OCI-M2 (cell line): ENCODE measurements around the gene MICAL2.
A peak's percentile ranks its signal among the peaks of the same experiment; 100 is the strongest.

Experiments used
- DNase-seq: peaks from one replicate; lab custom pipeline; 2025; ENCODE audit not compliant: unreplicated experiment; lab: John Stamatoyannopoulos, UW

Gene MICAL2

DNA sequence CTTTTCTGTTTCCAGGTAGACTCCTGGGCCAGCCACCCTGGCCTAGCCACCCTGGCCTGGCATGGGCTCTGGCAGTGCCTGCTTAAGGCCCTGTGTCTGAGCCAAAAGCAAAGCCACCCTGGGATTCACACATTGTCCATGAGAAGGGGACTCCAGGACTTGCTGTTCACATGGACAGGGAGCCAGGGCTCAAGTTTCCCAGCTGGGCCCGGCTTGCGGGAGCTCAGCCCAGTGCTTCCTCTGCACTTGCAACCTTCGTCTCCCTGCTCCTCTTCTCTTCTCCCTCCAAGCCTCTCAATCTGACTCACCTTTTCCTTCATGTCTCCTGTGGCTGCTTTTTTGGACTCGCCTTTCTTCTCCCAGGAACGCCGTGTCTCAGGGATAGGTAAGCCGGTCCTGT is 130.3 kb downstream of the MICAL2 start:
- no peak for DNase-seq

DNA sequence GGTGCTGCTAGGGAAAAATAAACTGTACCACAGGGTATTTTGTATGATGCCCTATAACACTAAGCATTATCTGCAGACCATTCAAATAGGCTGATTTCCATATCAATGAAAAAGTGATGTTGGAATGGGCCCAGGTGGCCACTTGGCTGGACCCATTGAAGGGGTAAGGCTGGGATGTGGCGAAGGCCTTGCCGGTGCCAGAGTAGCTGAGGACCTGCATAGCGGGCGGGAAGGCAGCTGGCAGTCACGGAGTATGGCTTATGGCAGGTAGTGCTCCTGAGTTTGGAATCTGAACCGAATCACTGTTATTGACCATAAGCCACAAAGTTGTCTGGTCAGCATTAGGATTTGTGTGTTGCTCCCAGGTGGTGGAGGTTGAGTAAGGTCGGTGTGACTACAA is 131.0 kb downstream of the MICAL2 start:
- DNase-seq = no peak

DNA sequence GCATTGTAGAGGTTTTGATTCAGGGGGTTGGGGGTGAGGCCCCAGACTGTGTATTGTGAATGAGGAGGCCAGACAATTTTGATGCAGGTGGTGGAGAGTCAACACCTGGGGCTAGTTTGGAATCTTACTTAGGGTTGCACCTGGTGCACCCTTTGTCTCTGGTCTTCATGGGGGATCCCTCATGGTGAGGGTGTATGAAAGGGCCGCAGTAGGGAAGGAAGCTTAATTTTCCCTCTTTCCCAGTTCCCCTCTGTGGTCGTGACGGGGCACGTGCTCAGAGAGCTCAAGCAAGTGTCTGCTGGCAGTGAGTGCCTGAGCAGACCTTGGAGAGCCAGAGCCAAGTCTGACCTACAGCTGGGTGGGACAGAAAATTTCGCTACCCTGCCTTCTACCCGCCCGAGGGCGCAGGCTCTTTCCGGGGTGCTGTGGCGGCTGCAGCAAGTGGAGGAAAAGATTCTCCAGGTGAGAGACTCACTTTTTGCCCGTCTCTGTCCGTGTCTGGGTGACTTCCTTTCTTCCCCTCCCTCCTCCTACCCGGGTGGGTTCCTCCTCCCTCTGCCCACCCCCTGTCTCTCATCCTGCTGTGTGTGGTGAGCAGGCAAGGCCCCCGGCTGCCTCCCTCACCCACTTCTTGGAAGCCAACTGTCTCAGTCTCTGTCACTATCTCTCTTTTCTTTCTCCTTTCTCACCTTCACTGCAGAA is 131.7 kb downstream of the MICAL2 start:
- no peak for DNase-seq

DNA sequence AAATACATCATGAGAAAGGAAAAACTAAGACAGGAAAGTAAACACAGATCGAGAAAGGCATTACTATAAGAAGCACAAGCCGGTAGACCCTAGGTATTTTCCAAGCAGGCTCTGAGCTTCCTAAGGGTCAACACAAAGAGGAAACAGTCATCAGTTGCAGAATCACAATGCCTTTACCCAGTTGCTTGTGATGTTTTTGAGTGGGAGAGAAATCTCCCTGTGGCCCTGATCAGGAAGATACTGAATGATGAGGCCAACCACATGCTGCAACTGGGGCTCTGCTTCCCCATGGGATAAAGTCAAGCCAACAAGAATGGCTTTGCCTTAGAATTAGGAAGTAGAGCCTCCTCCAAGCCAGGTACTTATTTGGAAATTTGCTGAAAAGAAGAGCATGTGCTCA is 132.6 kb downstream of the MICAL2 start:
- DNase-seq = no peak

DNA sequence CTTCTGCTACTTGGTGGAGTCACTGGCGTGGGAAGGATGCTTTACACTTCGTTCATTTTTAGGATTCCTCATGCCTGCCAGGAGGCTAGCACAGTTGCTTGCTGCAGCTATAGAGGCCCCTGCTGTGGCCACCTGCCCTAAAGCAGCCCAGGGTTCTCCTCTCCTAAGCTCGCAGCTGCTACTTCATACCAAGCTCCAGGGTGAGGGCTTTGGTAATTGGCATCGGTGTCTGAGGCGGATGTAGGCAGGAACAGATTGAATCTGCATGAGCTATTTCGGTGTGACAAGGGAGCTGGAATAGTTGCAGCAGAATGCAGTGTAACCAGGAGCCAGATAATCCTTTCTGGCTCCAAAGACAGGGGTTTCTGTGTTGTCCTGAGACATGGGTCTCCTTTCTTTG is 133.1 kb downstream of the MICAL2 start:
- no peak for DNase-seq

DNA sequence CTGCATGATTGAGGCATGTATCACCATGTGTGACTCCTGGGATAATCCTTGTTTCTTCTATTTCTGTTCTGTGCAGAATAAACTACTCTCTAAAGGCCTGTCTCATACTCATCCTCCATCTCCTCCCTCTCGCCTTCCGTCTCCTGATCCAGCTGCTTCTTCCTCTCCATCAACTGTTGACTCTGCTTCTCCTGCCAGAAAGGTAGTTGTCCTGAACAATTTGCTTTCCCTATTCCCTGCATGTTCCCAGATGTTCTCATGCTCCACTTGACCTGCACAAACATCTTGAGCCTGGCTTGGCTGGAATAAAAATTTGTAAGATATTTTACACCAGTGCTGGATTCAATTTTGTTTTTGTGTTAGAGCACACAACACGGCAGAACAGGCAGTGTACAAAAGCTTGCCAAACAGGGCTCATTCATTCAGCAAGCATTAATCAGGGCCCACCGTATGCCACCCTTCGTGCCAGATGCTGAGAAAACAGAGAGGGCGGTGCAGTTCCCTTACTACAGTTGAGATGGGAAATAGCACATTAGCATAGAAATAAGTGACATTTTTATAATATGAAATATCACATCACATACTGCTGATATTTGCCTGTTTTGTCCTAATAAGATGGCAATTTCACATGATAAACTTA is 133.6 kb downstream of the MICAL2 start:
- no peak for DNase-seq

DNA sequence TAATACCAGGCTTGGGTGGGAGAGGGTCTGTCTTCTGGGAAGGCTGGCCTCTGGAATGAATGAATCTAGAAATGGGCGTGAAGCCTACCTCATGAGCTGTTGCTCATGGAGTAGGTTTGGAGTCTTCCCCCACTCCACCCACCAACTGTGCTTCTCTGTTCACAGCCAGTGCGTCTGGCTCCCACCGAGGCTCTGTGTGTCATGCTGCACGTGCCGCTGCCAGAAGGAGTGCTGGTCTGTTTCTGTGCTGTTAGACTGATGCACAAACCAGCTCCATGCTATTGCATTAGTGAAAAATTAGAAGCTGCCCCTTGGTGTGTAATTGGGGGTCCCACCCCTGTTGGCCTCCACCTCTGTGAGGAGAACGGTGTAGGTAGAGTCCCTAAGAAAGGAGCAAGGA is 134.7 kb downstream of the MICAL2 start:
- DNase-seq = no peak

DNA sequence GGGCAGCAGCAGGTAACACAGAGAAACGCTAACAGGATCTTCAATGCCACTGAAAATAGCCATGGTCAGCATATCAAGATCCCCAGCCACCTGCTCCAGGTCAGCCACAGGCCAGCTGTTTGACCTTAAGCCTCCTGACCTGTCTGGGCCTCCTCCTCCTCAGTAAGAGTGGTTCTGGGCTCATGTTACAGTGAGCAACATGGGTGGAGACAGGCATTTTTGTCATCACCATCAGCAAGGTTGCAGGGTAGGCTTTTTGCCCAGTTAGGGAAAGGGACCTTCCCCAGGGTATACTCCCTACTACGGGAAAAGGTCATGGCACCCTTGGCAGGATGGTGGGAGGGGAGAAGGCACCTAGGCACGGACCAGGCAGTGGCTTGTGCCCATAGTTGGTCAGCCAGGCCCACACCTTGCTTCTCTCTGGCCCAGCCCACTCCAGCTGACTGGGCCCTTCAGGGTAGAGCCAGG is 135.2 kb downstream of the MICAL2 start:
- no peak for DNase-seq

DNA sequence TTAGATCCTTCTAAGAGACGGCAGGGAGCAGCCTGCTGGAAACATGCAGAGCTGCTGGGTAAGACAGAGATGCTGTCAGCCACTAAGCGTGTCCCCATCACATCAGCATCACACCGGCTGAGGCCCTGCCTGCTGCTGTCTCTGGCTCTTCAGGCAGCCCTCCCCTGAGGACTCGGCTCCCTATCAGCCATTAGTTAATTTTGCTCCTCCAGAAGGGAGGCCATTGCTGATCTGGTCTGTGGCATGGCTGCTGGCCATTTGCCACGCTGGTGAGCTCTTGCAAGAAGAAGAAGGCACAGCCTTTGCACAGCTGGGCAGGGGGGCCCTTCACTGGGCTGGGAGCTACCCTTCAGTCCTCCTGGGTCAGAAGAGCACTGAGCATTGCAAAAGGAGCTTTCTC is 135.8 kb downstream of the MICAL2 start:
- DNase-seq = no peak

DNA sequence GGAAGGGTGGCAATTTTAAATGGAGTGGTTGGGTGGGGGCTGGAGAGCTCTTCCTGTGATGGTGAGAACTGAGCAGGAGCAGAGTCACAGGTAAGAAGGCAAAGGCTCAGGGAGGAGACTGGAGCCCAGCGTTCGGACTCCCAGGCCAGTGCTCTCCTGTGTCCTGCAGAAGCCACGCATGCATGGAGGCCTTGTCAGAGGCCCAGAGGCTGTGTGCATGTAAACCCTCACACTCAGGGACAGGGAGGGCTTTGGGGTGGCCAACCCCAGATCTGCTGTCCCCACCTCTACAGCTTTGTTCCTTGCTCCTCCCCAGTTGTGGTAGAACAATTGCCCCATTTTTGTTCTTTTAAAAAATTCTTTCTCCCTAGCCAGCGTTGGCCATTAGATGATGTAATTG is 136.6 kb downstream of the MICAL2 start:
- no peak for DNase-seq

DNA sequence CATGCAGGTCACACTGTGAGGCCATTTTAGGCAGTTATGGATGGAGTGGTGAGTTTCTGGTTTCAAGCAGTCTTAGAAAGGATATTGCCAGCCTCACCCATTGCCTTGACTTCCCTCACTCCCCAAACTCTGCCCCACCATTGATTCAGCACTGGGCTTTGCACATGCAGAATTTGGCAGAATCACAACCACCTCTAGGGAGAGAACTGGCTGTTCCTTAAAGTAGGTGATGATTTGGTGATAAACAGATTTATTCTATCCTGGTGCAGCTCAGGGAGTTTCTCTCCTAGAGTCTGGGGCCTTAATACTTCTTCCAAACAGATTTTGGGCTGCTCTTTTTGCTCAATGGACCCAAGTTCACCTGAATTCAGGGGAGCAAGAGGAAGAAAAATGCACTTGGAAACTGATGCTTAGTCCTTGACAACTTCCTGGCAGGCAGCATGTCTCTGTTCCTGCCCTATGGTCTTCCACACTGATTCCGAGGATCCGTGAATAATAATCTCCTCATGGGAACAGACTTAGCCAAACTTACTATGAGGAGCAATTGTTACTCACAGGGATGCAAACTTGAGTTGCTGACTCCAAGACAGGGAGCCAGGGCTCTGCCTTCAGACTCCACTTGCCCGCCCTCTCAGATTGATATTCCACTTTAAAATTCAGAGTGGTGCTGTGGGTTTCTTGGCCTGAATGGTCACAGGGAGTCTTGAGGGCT is 137.3 kb downstream of the MICAL2 start:
- DNase-seq = no peak

DNA sequence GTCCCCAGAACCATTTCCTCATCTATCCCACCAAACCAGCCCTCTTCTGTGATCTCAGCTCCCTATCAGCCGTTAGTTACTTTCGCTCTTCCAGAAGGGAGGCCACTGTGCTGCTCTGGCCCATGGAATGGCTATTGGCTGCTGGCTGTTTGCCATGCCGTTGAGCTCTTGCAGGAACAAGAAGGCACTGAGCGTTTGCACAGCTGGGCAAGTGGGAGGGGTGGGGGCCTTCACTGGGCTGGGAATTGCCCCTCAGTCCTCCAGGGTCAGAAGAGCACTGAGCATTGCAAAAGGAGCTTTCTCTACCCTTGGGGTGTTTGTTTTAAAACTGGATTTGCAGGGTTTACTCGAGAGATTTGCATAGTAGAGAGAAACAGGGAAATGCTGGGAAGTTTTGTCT is 137.9 kb downstream of the MICAL2 start:
- no peak for DNase-seq

DNA sequence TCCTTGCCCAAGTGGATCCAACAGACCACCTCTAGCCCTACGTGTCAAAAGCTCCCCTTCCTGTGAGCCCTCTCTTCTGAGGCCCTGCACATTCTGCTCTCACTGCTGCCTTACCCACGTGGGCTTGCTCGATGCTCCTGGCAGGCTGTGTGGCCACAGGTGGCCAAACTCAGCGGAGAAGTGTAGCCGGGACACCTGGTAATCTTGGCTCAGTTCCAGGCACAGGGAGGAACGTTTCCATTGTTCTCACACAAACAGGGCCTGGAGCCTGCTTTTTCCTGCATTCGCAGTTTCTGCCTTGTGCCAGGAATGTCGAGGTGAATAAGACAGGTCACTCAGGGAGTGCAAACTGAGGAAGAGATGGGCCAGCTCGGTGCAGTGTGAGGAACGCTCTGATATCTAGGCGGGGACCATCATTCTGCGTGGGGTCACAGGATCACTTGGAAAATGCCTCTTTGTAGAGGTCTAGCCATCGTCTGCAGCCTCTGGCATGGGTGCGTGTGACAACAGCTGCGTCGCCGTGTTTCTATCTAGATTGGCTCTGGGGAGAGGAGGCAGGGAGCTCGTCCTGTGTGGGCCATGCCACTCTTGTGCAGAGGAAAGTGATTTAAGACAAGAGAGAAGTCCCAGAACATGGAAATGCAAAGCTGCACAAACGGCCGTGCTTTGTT is 139.3 kb downstream of the MICAL2 start:
- DNase-seq = no peak

DNA sequence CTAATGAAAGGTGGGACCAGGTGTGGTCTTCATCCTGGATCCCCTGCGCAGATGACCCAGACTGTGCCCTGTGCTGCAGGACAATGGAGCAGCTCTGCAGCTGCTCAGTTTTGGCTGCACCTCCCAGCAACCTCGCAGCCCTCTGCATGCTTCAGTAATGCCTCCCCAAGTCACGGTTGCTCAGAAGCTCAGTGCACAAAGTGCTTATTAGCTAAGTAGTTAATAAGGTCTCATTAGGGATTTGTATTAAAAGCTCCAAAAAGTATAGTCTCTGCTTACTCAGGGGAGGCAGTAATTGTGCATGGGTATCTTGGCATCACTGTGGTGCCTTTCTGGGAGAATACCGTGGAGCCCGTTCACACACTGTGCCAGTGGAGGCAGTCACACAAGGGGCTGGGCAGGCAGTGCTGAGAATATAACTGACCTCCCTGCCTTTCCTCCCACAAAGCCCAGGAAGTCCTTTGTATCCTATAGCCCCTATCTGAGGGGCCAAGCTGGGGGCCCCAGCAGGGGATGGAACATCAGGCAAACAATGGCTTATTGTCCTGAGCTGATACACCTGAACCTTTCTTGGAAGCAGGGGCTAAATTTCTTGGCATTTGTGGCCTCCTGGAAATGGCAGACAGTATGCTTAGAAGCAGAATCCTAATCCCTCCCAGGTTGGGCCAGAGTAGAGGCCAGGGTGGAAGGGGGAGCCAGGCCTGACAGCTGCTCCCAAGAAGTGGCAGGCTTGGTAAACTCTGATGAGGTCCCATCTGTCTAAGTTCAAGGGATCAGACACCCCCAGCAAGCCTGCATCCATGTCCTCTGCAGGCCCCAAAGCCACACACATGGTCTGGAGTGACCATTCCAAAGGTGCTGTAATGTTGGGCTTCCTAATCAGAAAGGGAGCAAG is 141.5 kb downstream of the MICAL2 start:
- no peak for DNase-seq

DNA sequence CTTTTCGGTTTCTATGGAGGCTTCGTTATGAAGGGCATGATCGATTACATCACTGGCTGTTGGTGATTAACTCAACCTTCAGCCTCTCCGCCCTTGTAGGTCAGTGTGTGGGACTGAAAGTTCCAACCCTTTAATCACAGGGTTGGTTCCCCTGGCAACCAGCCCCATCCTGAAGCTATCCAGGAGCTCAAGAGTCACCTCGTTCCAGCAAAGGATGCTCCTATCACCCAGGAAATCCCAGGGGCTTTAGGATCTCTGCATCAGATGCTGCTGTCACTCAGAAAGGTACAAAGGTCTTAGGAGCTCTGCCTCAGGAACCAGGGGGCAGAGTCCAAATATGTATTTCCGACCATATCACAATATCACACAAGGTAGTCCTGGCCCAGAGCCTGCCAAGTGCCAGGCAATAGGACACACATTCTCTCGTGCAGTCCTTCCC is 143.5 kb downstream of the MICAL2 start:
- DNase-seq = no peak

DNA sequence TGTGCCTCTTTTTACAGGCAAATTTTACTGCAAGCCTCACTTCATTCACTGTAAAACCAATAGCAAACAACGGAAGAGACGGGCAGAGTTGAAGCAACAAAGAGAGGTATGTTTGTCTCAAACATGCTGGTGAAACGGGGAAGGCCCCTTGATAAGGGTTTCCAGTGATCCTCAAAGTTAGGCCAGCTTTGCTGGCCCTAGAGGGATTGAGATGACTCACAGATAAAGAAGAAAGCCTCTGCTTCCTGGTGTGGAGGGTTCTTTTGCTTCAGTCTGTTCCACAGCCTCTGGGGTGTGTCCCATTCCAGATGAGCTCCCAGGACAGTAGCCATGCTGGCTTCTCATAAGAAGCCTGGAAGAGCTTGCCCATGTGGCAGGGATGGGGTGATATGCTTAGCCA is 148.1 kb downstream of the MICAL2 start:
- no peak for DNase-seq

DNA sequence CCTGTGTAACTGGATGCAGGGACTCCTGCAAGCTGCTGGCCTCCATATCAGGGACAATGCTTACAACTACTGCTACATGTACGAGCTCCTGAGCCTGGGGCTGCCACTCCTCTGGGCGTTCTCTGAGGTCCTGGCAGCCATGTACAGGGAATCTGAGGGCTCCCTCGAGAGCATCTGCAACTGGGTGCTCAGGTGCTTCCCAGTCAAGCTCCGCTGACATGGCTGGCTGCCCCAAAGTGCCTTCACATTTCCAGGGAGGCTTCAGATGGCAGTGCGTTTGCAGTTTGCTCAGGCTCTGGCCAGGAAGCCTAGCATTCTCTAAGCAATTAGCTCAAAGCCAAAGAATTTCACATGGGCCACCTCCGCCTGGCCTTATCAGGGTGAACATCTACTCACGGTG is 149.6 kb downstream of the MICAL2 start:
- no peak for DNase-seq

DNA sequence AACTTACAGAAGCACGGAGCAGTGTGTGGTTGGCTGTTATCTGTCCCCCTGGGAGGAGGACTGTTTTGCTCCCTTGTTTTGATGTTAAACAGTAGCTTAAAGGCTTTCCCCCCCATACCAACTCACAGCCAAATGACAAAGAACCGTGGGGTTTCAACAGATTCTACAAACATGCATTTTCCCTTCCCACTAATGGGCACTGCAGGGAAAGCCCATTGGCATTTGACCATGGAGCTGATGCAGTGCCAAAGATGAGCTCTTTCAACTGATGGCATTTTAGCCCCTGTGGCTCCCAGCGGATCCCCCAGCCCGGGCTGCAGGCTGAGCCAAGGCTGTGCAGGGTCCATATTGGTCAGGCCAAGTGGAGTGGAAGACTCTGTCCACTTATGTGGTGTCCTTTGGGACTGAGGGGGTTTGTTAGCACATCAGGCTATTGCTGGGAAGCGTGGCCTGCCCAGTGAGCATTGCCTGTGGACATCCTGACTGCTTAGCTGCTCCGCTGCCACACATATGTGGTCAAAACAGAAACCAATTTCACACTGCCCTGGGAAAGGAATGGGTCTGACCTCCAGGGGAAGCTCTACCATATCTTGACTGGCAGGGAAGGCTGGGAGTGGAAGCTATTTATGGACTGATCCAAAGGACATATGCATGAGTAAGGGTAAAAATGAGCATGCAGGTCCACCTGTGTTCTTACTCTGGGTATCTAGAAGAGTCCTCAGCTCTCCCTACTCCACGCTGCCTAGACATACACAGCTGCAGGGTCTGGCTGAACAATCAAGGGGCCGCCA is 150.5 kb downstream of the MICAL2 start:
- DNase-seq = no peak

DNA sequence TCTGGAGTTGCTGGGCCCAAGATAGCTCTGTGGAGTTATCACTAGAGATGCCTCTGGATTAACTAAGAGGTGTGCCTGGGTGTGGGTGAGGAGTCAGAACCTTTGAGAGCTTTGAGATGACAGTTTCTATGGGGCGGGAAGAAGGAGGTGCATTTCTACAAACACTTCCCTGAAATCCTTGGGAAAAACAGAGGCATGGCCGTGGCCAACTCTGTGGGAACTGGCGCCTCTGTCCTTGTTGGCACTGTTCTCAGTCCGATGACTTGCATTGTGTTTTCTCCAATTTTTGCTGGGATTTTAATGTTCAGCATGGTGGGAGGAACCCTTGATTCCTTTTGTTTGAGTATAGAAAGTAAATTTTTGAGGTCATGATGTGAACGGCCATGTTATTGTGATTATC is 151.2 kb downstream of the MICAL2 start:
- no peak for DNase-seq

DNA sequence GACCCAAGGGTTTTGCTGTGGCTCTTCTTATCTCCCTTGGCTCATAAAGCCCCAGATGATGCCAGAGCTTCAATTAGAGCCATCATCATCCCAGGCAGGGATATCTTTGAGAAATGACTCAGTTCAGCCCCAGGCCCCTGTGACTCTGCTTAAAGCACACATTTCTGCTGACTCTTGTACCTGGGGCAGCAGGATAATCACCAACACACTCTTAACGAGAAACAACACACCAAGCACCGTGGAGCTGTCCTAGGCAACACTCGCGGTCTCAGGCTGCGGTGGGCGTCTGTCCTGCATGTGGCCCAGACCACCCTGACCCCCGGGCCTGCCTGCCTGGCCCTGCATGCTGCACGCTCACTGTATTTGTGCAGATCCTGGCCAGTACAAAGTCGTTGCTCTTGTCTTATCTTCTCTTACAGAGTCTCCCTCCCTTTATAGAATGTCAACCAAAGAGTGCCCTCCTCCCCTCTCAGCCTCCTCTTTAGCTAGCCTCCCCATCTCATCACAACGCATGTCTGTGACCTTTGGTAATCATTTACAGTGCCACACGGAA is 152.8 kb downstream of the MICAL2 start:
- DNase-seq = peak; percentile 71
